ENCODE results near the gene ZNF587B.
"Not testable (repeated sequence)": the region's sequence is repeated elsewhere in the genome, so short reads cannot be mapped to it uniquely, and the experiment has no call there.

Gene ZNF587B

GRCh38 chr19:57818378-57818777 lies 11.7 kb upstream of the ZNF587B start:
- DNase-seq (ENCODE audit: low read depth in 2 of 2, low spot score in 1 of 2) = no peak

GRCh38 chr19:57819475-57820148 lies 10.5 kb upstream of the ZNF587B start:
- peak; percentile 39 to 63 for DNase-seq (ENCODE audit: low read depth in 2 of 2, low spot score in 1 of 2)

- DNase-seq (ENCODE audit: low read depth in 2 of 2, low spot score in 1 of 2) = no peak
Measured at GRCh38 chr19:57820599-57820998, 9.5 kb upstream of the ZNF587B start.

GRCh38 chr19:57821095-57821494 lies 9.0 kb upstream of the ZNF587B start:
- DNase-seq (ENCODE audit: low read depth in 2 of 2, low spot score in 1 of 2) = not testable (repeated sequence)

- DNase-seq (ENCODE audit: low read depth in 2 of 2, low spot score in 1 of 2) = not testable (repeated sequence)
Measured at GRCh38 chr19:57821501-57821900, 8.6 kb upstream of the ZNF587B start.

- not testable (repeated sequence) for DNase-seq (ENCODE audit: low read depth in 2 of 2, low spot score in 1 of 2)
Measured at GRCh38 chr19:57823155-57823554, 6.9 kb upstream of the ZNF587B start.

GRCh38 chr19:57823608-57824007 lies 6.5 kb upstream of the ZNF587B start:
- not testable (repeated sequence) for DNase-seq (ENCODE audit: low read depth in 2 of 2, low spot score in 1 of 2)

GRCh38 chr19:57825511-57825910 lies 4.6 kb upstream of the ZNF587B start:
- no peak for DNase-seq (ENCODE audit: low read depth in 2 of 2, low spot score in 1 of 2)

GRCh38 chr19:57829316-57829715 lies 783 bp upstream of the ZNF587B start:
- DNase-seq (ENCODE audit: low read depth in 2 of 2, low spot score in 1 of 2) = no peak

- DNase-seq (ENCODE audit: low read depth in 2 of 2, low spot score in 1 of 2) = not testable (repeated sequence)
Measured at GRCh38 chr19:57836991-57837390, 6.9 kb downstream of the ZNF587B start.

- DNase-seq (ENCODE audit: low read depth in 2 of 2, low spot score in 1 of 2) = not testable (repeated sequence)
Measured at GRCh38 chr19:57838622-57839191, 8.6 kb downstream of the ZNF587B start.

GRCh38 chr19:57841122-57841763 lies 11.1 kb downstream of the ZNF587B start:
- DNase-seq (ENCODE audit: low read depth in 2 of 2, low spot score in 1 of 2) = no peak

- not testable (repeated sequence) for DNase-seq (ENCODE audit: low read depth in 2 of 2, low spot score in 1 of 2)
Measured at GRCh38 chr19:57847164-57847563, 17.1 kb downstream of the ZNF587B start.

- DNase-seq (ENCODE audit: low read depth in 2 of 2, low spot score in 1 of 2) = not testable (repeated sequence)
Measured at GRCh38 chr19:57849162-57849665, 19.1 kb downstream of the ZNF587B start.

- peak; percentile 44 to 66 for DNase-seq (ENCODE audit: low read depth in 2 of 2, low spot score in 1 of 2)
Measured at GRCh38 chr19:57849666-57850473, 19.8 kb downstream of the ZNF587B start, which contains the start of gene ZNF587. Gene ZNF587 (plus strand): TSS chr19:57849859. CDS start chr19:57850039, 180 bp downstream.

- DNase-seq (ENCODE audit: low read depth in 2 of 2, low spot score in 1 of 2) = no peak
Measured at GRCh38 chr19:57850553-57851017, 20.5 kb downstream of the ZNF587B start.

GRCh38 chr19:57851812-57852603 lies 21.9 kb downstream of the ZNF587B start:
- DNase-seq (ENCODE audit: low read depth in 2 of 2, low spot score in 1 of 2) = not testable (repeated sequence)

- not testable (repeated sequence) for DNase-seq (ENCODE audit: low read depth in 2 of 2, low spot score in 1 of 2)
Measured at GRCh38 chr19:57854117-57854516, 24.0 kb downstream of the ZNF587B start.

GRCh38 chr19:57862351-57862750 lies 32.3 kb downstream of the ZNF587B start:
- DNase-seq (ENCODE audit: low read depth in 2 of 2, low spot score in 1 of 2) = not testable (repeated sequence)

- no peak for DNase-seq (ENCODE audit: low read depth in 2 of 2, low spot score in 1 of 2)
Measured at GRCh38 chr19:57867868-57868492, 37.9 kb downstream of the ZNF587B start.

Data from stimulated activated CD8-positive, alpha-beta memory T cell treated with anti-CD3 and anti-CD28 coated beads, Interleukin-4, amount 100 ng/mL, for 1 hour (primary cell).